Hematopoietic multipotent progenitor cell (in vitro differentiated cells): ENCODE results near the gene NME4. TPM values are rescaled to one million over a fixed set of nuclear protein-coding genes. Genes with fewer than 3 reads are reported as not detected.
"Not testable (repeated sequence)": the region's sequence is repeated elsewhere in the genome, so short reads cannot be mapped to it uniquely, and the experiment has no call there.

Source experiments
- DNase-seq, 3 donors: peaks; one replicate each; pipeline ENCODE4 v3.0.0-alpha.2; 2011 to 2015; ENCODE audit warnings: low read depth in 2 of 3, low spot score in 2 of 3
- total RNA-seq: library from RNA; depleted of rRNA; stranded (reverse); fragments of >200 nt; gene quantifications from one replicate; pipeline ENCODE4 v1.2.3, GENCODE V29; 2012

Gene NME4
- total RNA-seq, 1 donor, result 170 TPM

DNA sequence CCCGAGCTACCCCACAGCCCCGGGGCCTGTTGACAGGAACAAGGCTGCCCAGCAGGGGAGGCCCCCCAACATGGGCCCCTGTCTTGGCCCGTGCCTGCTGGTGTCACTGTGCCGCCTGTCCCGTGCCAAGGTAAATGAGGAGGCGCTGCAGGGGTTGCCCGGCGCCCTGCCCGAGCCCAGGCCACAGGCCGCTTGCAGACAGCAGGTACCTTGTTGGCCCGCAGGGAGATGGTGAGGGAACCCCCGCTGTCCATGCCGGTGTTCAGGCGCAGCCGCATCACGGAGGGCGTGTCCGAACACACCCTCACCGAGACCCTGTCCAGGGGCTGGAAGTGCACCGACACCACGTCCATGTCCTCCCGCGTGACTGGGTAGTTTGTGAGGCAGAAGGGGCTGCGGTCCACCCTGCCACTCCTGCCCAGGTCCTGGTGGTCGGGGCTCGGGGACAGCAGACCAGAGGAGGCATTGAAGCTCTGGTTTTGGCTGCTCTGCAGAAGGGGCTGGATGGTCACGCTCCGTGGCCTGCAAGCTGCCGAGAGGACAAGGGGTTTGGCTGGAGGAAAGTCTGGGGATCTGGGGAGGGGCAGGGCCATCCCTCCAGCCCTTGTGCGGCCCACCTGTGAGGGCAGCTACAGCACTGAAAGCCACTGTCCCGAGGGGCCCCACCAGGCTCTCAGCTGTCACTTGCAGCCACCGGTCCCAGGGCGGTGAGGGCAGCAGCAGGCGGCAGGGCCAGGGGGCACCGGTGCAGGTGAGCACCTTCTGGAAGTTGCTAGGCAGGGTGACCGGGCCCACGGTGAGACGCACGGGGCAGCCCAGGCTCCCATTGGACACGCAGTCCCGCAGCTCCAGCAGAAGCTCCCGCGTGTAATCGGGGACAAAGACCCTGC lies 20.8 kb upstream of the NME4 start:
- no peak for DNase-seq

DNA sequence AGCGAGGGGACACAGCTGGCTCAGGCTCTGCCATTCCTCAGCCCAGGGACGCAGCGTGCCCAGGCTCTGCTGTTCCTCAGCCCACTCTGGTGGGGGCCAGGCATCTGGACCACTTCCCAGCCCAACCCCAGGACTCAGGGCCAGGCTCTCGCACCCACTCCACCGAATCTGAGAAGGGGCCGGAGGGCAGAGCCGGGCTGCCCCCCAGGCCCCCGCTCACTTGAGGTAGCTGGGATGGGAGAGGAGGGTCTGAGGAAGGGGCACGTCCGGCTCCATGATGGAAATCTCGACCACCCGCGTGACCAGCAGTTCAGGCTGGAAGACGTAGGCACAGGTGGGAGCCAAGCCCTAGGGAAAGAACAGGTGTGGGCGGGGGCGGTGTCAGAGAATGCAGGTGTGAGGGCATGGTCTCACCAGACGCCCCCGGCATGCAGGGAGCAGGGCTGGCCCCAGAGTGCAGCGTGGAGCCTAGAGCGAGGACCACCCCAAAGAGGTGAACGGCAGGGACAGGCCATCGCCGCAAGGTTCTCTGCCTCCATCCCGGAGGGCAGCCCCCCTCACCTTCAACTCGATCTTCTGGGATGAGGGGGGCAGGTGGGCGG lies 20.1 kb upstream of the NME4 start:
- no peak for DNase-seq

DNA sequence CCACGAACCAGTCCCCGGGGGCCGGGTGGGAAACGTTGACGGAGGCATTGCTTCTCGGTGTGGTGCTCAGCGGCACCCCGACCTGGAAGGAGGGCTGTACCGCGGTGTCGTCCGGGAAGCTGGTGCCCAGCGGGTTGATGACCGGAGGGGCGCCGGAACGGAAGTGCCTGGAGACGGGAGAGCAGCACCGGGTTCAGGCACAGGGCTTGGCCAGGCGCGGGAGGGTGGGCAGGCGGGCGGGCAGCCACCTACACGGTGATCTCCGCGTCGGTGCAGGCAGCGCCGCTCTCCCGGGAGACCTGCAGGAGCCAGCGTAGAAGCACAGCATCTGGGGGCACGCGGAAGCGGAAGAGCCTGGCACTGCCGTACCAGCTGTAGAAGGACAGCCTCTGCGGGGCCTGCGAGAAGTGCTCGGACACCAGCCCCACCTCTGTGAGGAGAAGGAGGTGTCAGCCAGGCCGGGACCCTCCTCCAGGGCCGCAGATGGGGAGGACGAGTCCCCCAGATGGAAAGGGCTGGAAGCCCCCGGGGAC lies 19.5 kb upstream of the NME4 start:
- no peak for DNase-seq

DNA sequence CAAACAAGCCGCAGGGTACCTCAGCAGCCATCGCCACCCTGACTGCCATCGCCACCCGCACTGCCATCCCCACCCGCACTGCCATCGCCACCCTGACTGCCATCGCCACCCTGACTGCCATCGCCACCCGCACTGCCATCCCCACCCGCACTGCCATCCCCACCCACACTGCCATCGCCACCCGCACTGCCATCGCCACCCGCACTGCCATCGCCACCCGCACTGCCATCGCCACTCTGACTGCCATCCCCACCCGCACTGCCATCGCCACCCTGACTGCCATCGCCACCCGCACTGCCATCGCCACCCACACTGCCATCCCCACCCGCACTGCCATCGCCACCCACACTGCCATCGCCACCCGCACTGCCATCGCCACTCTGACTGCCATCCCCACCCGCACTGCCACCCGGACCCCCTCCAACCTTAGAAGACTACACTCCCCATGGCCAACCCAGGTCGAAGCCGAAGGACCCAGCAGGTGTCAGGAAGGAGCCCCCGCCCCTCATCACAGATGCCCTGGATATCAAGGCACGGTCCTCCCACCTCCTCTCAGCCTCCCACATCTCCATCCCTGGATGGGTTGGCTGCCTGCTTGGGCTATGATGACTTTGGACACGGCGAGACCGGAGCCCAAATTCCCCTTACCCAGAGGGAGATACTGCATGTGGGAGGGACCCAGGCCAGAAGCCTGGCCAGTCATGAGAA lies 18.7 kb upstream of the NME4 start:
- DNase-seq, result not testable (repeated sequence)

DNA sequence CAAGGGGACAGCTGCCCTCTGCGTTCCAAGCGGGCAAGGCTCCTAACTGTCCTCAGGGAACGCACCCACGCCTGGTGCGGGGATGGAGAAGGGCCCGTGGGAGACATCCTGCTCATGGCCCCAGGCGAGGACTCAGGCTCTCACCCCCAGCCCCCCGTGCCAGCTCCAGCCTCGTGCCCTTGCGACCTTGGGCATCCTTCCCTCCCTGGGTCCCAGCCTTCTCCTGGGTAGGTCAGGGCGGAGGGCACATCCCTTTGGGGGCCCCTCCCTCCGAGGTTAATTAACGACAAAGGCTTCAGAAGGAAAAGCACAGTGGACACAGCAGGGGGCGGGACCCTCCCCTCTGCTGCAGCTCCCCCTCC lies 18.2 kb upstream of the NME4 start:
- DNase-seq, result no peak

DNA sequence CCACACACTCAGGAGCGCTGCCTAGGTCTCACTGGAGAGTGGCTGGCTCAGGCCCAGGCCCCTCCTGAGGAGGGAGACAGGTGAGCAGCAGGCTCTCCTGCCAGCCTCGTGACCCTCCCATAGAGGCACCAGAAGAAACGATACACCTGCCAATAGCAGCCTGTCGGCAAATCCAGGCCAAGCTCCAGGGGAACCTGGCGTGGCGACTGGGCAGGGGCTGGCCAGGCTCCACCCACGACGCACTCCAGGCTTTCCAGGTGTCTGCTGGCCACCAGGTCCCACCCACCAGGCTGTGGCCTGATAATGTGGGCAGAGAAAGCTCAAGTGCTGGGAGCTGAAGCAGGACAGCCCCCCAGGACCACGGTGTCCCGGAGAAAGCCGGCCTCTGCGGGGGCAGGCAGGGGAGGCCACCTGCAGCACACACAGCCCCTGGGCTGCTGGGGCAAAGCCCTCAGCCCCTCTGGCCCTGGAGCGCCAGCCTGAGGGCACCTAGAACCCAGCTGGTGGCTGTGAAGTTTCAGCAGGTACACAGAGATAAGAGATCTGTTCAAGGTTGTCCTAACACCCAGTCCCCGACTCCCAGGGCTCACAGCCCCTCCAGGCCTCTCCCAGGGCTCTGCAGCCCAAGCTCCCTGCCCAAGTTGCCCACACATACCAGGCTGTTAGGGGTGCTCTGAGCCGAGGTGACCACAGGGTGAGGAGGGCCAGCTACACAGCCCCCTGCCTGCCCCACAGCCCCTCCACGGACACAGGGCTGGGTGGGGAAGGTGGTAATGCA lies 17.6 kb upstream of the NME4 start:
- no peak for DNase-seq

DNA sequence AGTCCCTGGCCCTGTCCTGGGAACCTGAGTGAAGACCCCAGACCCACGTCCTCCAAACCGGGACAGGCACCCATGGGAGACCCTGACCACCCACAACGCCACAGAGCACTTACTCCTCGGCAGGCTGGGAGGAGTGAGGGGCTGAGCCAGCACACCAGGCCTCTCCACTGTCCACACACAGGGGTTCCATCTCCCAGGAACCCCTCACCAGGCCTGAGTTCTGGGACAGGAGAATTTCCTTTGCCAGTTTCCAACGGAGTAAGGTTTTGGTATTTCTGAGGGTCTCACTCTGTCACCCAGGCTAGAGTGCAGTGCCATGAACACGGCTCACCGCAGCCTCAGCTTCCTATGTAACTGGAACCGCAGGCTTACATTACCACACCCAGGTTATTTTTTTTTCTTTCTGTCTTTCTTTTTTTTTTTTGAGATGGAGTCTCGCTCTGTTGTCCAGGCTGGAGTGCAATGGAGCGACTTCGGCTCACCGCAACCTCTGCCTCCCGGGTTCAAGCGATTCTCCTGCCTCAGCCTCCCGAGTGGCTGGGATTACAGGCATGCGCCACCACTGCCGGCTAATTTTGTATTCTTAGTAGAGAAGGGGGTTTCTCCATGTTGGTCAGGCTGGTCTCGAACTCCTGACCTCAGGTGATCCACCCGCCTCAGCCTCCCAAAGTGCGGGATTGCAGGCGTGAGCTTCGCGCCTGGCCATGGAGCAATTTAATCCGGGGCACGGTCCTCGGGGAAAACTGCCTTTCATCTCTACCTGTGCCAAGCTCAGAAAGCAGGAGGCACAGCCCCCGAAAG lies 16.8 kb upstream of the NME4 start:
- DNase-seq, result no peak

DNA sequence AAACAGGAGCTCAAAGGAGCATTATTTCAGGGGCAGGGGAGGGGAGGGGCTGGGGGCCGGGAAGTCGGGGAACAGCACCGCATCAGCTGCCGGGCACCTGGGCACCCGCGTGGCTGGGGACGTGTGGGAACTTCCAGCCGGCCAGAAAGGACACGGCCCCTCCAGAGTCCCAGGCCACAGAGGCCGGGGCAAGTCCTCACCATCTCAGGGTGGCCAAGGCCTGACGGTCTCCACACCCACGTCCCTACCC lies 16.3 kb upstream of the NME4 start:
- no peak for DNase-seq

DNA sequence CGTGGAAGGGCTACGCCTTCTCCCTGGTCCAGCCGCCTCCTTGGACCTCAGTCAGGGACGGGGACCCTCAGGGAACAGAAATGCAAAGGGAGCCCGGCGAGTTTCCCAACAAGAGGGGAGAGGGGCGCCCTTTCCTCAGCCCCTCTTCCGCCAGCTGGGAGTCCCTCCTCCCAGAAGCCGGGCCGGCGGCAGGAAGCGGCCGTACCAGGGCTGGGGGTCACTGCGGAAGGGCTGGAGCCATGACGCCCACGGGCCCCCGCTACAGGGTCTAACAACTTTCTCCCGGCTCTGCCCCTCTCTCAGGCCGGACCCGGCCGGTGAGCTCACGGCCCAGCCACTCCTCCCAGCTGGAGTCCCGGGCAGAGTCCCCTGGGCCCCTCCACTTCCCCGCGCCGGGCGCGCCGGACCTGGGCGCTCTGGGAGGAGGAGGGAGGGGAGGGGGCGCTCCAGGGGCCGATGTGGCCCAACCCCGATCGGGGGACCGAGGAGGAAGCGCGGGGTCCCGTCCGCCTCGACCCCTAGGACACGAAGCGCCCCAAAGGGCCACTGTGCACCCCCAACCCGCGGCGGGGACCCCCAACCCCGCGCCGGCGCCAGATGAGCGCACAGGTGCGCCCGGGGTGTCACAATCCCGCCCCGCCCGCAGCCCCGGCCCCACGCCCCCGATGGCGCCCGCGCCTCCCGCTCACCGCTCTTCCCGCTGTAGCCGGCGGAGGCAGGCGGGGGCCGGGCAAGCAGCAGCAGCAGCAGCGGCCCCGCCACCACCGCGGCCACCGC lies 15.8 kb upstream of the NME4 start:
- no peak for DNase-seq

DNA sequence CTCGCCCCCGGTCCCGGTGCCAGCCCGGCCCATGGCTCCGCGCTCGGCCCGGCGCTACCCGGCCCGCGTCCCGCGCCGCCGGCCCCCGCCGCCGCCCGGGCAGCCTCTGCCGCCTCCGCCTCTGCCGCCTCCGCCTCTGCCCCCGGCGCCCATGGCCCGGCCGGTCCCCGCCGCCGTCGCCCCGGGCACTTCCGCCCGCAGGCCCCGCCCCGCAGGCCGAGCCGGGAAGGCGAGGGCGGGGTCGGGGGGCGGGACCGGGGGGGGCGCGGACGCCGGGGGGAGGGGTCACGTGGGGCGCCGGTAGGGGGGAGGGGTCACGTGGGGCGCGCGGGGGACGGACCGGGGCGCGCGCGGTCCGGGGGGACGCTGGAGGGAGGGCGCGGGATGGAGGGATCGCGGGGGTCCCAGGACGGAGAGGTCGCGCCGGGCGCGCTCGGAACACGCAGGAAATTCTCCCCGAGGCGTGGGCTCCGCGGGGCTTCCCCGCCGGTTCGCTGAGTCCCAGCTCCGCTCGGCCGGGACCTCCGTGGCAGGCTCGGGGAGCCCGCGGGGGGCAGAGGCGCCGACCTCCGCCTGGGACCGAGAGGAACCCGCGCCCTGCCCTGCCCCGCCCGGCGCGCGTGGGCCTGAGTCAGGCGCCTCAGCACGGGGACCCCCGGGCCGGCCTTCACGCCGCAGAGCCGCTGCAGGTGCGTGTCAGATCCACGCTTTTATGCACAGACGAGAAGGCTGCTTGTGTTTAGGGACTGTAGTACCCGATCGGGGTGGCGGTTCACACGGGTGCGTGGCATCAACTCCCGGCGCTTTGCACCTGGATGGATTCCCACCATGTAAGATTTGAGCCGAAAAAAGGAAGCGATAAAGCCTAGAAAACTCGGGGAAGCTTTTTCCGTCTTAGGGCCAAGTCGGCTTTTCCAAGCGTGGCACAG lies 14.9 kb upstream of the NME4 start, which contains the start of gene PGAP6:
Gene PGAP6 (minus strand): TSS at position 190 of the 929 bp plus-strand sequence. CDS start 157 bp downstream, at position 33.
- peak; percentile 40 to 61 (median 46) for DNase-seq

DNA sequence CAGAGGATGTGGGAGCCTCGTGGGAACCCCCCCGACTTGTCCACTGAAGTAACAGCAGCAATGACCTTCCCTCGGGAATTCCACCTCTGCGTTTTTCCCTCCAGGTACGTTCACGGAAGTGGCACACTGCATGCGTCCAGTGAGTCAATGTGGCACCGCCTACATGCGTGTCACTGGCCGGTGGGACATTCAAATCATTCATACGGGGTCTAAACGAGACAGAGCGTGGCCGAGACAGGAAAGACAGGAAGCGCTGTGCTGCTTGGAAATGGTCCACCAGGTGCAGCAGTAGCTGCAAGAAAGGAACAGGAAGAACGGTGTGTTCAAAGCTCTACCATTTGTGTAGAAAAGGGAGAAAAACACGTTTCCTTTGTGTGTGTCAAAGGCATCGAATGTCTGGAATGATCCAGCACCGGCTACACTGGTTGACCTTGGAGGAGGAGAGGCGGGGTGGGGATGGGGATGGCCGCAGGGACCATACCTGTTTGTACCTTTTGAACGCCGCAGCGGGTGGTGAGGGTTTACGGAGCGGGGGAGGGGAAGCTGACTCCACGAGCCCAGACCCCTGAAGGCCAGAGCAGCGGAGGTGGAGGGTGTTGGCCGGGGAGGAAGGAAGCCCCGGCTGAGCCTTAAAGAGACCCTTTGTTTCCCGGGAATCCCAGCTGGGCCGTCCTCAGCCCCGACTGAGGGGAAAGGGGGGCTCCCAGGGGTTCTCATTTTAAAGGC lies 13.5 kb upstream of the NME4 start:
- DNase-seq, result peak in 2 of 3 donors; percentile 53 to 59

DNA sequence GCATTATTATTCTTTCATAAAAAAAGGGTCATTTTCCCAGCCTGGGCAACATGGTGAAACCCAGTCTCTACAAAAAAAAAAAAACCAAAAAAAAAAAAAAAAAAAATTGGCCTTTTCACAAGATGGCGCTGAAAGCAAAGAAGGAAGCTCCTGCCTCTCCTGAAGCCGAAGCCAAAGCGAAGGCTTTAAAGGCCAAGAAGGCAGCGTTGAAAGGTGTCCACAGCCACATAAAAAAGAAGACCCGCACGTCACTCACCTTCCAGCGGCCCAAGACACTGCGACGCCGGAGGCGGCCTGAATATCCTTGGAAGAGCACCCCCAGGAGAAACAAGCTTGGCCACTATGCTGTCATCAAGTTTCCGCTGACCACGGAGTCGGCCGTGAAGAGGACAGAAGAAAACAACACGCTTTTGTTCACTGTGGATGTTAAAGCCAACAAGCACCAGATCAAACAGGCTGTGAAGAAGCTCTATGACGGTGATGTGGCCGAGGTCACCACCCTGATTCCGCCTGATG lies 10.3 kb upstream of the NME4 start:
- DNase-seq, result no peak

DNA sequence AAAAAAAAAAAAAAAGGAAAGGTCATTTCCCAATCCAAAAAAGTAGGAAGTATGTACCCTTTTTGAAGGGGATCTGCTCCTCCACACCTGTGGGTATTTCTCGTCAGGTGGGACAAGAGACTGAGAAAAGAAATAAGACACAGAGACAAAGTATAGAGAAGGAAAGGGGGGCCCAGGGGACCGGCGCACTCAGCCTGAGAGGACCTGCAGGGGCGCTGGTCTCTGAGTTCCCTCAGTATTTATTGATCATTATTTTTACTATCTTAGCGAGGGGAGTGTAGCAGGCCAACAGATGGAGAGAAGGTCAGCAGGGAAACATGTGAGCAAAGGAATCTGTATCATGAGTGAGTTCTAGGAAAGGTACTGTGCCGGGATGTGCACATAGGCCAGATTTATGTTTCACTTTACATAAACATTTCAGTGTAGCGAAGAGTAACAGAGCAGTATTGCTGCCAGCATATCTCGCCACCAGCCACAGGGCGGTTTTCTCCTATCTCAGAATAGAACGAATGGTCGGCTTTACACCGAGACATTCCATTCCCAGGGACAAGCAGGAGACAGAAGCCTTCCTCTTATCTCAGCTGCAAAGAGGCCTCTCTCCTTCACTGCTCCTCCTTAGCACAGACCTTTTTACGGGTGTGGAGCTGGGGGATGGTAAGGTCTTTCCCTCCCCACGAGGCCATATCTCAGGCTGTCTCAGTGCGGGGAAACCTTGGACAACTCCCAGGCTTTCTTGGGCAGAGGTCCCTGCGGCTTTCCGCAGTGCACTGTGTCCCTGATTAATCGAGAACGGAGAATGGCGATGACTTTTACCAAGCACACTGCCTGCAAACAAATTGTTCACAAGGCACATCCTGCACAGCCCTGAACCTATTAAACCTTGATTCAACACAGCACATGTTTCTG lies 9.0 kb upstream of the NME4 start:
- not testable (repeated sequence) for DNase-seq

DNA sequence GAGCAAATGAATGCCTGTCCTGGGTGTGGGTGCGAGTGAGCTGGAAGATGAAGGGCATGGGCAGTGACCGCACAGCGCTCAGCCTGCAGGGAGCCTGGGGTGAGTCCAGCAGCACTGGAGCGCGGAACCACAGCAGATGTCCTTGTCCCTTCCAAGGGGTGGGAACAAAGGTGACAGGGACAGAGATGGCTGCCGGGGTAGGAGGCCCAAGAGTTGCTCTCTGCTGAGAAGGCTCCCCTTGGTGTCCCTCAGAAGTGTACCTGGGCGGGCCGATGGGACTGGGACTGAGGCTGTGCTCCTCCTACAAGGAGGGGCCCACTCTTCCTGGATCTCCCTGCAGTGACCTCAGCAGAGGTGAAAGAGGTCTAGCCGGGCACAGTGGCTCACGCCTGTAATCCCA lies 7.6 kb upstream of the NME4 start:
- DNase-seq, result no peak

DNA sequence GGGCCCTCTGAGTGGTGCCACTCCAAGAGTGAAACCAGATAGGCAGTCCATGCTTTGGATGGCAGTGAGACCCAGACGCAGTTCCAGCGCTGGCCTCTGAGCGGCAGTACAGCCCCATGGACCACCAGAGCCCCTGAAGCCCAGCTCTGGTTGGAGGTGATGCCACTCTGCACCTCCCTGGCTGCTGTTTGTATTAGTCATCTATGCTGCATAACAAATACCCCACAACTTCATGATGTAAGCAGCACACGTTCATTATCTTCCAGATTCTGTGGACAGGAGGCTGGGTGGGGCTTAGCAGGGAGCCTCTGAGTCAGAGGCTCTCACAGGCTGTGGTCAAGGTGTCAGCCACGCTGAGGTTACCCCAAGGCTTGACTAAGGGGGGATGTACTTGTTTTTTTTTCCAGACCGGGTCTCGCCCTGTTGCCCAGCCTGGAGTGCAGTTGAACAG lies 5.1 kb upstream of the NME4 start:
- DNase-seq, result peak in 2 of 3 donors; percentile 81 to 86

DNA sequence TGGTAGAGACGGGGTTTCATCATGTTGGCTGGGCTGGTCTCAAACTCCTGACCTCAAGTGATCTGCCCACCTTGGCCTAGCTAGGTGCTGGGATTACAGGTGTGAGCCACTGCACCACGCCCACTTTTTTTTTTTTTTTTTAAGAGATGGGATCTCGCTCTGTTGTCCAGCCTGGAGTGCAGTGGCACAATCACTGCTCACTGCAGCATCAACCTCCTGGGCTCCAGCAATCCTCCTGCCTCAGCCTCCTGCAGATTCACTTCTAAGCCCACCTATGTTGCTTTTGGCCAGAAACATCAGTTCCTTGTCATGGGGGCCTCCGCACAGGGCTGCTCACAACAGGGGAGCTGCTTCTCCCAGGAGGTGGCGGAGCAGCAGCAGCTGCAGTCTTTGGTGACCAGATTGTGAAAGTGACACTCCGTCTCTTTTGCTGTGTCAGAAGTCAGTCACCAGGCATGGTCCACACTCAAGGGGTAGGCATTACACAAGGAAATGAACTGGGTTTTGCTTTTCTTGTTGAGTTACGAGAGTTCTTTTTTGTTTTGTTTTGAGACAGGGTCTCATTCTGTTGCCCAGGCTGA lies 4.5 kb upstream of the NME4 start:
- DNase-seq, result peak in 2 of 3 donors; percentile 46 to 65
